ENCODE data around the gene GABRR2.

GABRR2 gene

GRCh38 chr6:89257781-89258180 lies 57.3 kb downstream of the GABRR2 start (continued):
- no peak for TF ChIP-seq ZSCAN5A (tag by site-specific recombination; IDR thresholded peaks at IDR 0.05)

- CTCF ChIA-PET, result interaction anchor here (1.2 to 2.2 kb wide), 3 partner anchors 14 to 26 kb away, joined by 3 to 12 read pairs (median 7); no protein-coding TSS in a partner anchor
Measured at GRCh38 chr6:89257346-89257745, 57.8 kb downstream of the GABRR2 start.

GRCh38 chr6:89255417-89255816 lies 59.7 kb downstream of the GABRR2 start:
- CTCF ChIA-PET, result interaction anchor here (0.8 to 2.2 kb wide), 3 partner anchors 10 to 14 kb away, joined by 3 to 12 read pairs (median 6); no protein-coding TSS in a partner anchor
- no peak overlapping the region for H3K27ac ChIP-seq (ENCODE audit: extremely low read depth, low read depth, low read length)
- no peak overlapping the region for H3K4me3 ChIP-seq (ENCODE audit: low read depth, low read length)
- H3K36me3 ChIP-seq (ENCODE audit: control insufficient read depth in 2 of 2, insufficient read depth in 1 of 2, low read length in 2 of 2), result no peaks in the 10 kb centered on the region
- H3K4me1 ChIP-seq (ENCODE audit: control insufficient read depth, insufficient read depth, low read length), result no peaks in the 10 kb centered on the region
- POLR2A ChIA-PET, result interaction anchor here (0.6 kb wide), 1 partner anchor 1318 kb away, joined by 5 read pairs; no protein-coding TSS in a partner anchor
- no peaks in the 10 kb centered on the region for H3K9me3 ChIP-seq (ENCODE audit: control insufficient read depth, insufficient read depth, low read depth, low read length)
- TF ChIP-seq ZNF202 (tag by site-specific recombination; IDR thresholded peaks at IDR 0.05; ENCODE audit: borderline replicate concordance) (no peak), ZNF501 (tag by site-specific recombination; IDR thresholded peaks at IDR 0.05) (no peak), ZNF530 (tag by site-specific recombination; IDR thresholded peaks at IDR 0.05; ENCODE audit: low read depth) (no peak), REST (tag by site-specific recombination; IDR thresholded peaks at IDR 0.05) (no peak), ZNF394 (tag by site-specific recombination; IDR thresholded peaks at IDR 0.05; ENCODE audit: borderline replicate concordance) (no peak), SP7 (tag by site-specific recombination; IDR thresholded peaks at IDR 0.05) (no peak), PRDM4 (tag by site-specific recombination; IDR thresholded peaks at IDR 0.05) (no peak), PRDM6 (tag by site-specific recombination; IDR thresholded peaks at IDR 0.05) (no peak), ZNF214 (tag by site-specific recombination; IDR thresholded peaks at IDR 0.05; ENCODE audit: borderline replicate concordance) (no peak), ZNF280D (tag by site-specific recombination; IDR thresholded peaks at IDR 0.05) (no peak), ZNF704 (tag by site-specific recombination; IDR thresholded peaks at IDR 0.05) (no peak)

More at GRCh38 chr6:89257346-89257745, 57.8 kb downstream of the GABRR2 start:
- Histone ChIP-seq H3K36me3 (ENCODE audit: control insufficient read depth in 2 of 2, insufficient read depth in 1 of 2, low read length in 2 of 2) (no peaks in the 10 kb centered on the region), H3K27ac (ENCODE audit: extremely low read depth, low read depth, low read length) (no peak overlapping the region), H3K9me3 (ENCODE audit: control insufficient read depth, insufficient read depth, low read depth, low read length) (no peaks in the 10 kb centered on the region), H3K4me3 (ENCODE audit: low read depth, low read length) (no peak overlapping the region), H3K4me1 (ENCODE audit: control insufficient read depth, insufficient read depth, low read length) (no peaks in the 10 kb centered on the region; the same call in 1 of the 2 replicates)
- POLR2A ChIA-PET, result no interaction called here
- TF ChIP-seq ZNF530 (tag by site-specific recombination; IDR thresholded peaks at IDR 0.05; ENCODE audit: low read depth) (no peak), ZFP69B (tag by site-specific recombination; IDR thresholded peaks at IDR 0.05) (no peak), ZNF248 (tag by site-specific recombination; IDR thresholded peaks at IDR 0.05) (no peak), MYNN (tag by site-specific recombination; IDR thresholded peaks at IDR 0.05; ENCODE audit: borderline replicate concordance) (no peak), ZNF830 (tag by site-specific recombination; IDR thresholded peaks at IDR 0.05; ENCODE audit: low read depth) (no peak), ZBTB21 (tag by site-specific recombination; IDR thresholded peaks at IDR 0.05) (no peak), ZNF48 (tag by site-specific recombination; IDR thresholded peaks at IDR 0.05) (no peak), ZNF626 (tag by site-specific recombination; IDR thresholded peaks at IDR 0.05) (no peak), ZBTB48 (tag by site-specific recombination; IDR thresholded peaks at IDR 0.05) (no peak), ZNF704 (tag by site-specific recombination; IDR thresholded peaks at IDR 0.05) (no peak)
